HL-60/S4 treated with retinoic acid at 250 ng/mL for 4 days and 3 days (cell line): Measurements from ENCODE around the gene ADORA2A.

Source experiments
- in situ Hi-C: fragments of 300-500 bp; cut with MboI; formaldehyde crosslinking; loops from 2 replicates; pipeline ENCODE4 v1.7.0; 2022; ENCODE audit warnings: low sequenced_read_pairs

Gene ADORA2A

GRCh38 chr22:24416611-24417010 is 10.8 kb upstream of the ADORA2A start:
- in situ Hi-C loops, result loop anchor here (10.0 kb wide), 1 partner anchor 108 kb away; no protein-coding TSS in a partner anchor

- in situ Hi-C loops, result loop anchor here (10.0 kb wide), 1 partner anchor 108 kb away; no protein-coding TSS in a partner anchor
Measured at GRCh38 chr22:24417200-24417599, 10.2 kb upstream of the ADORA2A start.

DNA sequence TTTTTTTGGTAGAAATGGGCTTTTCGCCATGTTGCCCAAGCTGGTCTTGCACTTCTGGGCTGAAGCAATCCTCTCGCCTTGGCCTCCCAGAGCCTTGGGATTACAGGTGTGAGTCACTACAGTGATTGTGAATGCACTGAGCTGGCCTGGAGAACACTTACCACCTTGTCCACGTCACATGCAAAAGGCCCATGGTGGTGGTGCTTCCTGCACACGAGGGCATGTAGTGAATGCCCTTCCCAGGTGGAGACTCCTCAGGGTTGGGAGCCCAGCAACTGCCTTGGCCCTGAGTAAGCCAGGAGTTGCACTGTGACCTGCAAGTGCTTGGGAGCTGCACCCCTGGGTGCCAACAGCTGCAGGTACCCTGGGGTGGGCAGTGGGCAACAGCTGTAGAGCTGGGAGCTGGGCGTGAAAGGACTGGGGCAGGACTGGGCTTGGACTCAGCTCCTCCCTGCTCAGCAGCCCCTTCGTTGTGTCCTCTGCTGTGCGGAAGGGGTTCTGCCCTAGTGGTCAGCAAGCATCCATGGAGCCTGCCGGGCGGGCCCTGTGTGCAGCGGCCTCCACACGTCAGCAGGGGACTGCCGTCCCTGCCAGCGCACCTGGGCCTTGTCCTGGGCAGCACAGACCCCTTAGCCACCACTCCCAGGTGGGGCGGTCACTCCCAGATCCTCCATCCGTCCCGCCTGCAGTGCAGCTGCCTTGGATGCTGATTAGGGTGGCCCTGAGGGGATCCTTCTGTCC is 9.3 kb upstream of the ADORA2A start:
- in situ Hi-C loops, result loop anchor here (10.0 kb wide), 1 partner anchor 107 kb away; no protein-coding TSS in a partner anchor

GRCh38 chr22:24418786-24419474 is 8.5 kb upstream of the ADORA2A start:
- in situ Hi-C loops, result loop anchor here (10.0 kb wide), 1 partner anchor 106 kb away; no protein-coding TSS in a partner anchor

DNA sequence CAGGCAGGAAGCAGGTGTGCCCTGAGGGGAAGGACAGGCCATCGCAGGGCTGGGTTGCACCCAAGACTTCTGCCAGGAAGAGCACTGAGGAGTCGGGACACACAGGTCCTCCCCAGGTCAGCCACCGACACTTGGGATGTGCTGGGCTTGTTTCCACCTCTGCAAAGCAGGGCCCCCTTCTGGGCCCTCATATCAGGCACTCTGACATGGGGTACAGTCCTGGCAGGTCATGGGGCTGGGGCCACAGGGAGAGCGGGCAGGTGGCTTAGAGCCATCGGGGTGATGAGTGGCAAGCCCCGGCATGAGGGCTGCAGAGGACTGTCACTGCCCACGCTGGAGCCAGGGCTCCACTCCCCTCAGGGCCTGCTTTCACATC is 7.9 kb upstream of the ADORA2A start:
- in situ Hi-C loops, result loop anchor here (10.0 kb wide), 1 partner anchor 105 kb away; no protein-coding TSS in a partner anchor

DNA sequence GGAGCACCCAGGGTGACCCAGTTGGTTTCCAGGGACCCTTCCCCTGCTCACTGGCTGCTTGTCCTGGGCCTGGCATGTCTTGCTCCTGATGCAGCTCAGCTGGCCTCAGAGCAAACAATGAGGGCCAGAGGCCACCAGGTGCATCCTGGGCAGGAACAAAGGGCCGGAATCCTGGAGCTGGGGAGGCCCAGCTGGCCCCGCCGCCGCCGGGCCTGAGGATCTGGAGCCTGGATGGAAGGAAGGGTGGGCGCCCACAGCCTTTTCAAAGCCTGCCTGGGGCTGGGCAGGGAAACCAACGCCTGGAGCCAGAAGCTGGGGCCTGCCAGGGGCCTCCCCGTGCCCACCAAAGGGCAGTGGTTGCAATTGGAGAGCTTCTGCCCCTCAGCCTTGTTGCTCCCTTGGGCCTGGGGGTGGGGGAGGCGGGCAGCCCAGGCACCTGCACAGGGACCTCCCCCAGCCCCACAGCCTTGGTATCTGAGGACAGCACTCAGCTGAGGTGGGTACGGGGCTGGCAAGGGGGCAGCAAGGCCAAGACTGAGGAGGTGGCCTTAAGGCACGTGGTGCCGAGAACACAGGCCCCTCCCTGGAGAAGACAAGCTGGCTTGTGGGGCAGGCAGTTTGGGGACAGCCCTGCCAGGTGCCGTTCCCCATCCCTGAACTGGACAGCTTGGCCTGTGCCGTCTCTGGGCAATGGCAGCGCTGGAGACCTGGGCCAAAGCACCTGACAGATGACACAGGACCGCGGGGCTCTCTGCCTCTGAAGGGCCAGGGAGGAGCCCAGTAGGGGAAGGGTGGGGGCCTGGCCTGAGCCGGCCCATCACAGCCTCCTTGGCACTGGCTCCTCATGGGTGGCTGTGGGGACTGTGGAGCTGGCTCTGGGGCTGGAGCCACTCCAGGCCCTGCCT is 7.1 kb upstream of the ADORA2A start:
- in situ Hi-C loops, result no loop called here

GRCh38 chr22:24420977-24421343 is 6.4 kb upstream of the ADORA2A start:
- in situ Hi-C loops, result no loop called here

DNA sequence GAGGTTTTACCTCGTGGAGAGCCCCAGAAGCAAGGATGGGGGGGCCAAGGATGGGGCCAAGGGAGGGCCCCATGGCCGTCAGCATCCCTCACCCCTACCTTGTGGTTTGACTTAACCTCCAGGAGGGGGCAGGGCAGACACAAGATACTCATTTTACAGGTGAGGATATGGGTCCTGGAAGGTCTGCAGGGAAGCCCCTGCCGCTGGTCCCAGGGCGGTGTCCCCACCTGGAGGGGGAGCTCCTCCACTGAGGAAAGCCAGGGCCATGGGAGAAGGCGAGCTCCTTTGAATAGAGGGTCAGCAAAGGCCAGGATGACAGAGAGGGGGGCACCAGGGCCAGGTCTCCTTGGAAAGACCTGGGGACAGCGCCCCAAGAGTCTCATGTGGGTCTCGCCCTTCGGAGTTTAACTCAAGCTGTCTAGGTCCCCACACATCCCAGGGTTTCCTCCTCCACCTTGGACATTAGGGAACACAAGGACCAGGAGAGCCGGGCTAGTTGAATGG is 5.9 kb upstream of the ADORA2A start:
- in situ Hi-C loops, result no loop called here

- in situ Hi-C loops, result no loop called here
Measured at GRCh38 chr22:24422102-24422665, 5.2 kb upstream of the ADORA2A start.

DNA sequence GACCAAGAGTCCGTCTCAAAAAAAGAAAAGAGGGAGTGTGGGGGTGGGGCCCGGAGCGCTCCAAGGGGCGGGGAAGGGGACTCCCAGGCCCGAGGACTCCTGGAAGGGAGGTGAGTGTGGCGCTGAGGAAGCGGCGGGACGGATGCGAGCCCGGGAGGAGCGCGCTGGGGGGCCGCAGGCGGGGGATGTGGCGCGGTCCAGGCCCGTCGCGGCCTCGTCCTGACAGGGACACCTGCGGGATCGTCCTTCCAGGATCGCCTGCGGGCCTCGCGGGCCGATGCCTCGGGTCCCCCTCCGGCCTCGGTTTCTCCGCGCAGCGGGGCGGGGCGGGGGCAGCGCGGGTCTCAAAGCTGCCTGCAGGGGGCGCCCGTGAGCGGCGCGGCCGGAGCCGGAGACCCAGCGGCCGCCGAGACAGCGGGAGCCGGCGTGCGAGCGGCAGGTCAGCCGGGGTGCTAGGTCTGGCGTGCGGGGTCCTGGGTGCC is 3.8 kb upstream of the ADORA2A start:
- in situ Hi-C loops, result no loop called here

GRCh38 chr22:24424001-24424900 is 3.1 kb upstream of the ADORA2A start:
- in situ Hi-C loops, result no loop called here

- in situ Hi-C loops, result no loop called here
Measured at GRCh38 chr22:24424901-24425775, 2.3 kb upstream of the ADORA2A start.

DNA sequence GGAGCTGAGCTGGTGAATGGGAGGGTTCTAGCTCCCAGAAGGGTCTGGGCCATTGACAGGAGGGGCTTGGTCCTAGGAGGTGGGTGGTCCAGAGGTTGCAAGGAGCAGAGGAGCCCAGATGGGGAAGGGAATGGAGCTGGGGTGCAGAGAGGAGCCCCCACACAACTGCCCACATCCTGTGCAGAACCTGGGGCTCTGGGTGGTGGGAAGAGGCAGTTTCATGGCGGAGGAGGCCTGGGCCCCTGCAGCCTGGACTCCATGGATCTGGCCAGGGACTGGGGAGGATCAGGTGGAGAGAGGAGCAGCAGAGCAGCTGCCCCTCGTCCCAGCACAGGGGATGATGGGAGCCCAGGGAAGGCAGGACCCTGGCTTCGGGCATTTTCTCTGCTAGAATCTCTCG is 963 bp upstream of the ADORA2A start:
- in situ Hi-C loops, result no loop called here

DNA sequence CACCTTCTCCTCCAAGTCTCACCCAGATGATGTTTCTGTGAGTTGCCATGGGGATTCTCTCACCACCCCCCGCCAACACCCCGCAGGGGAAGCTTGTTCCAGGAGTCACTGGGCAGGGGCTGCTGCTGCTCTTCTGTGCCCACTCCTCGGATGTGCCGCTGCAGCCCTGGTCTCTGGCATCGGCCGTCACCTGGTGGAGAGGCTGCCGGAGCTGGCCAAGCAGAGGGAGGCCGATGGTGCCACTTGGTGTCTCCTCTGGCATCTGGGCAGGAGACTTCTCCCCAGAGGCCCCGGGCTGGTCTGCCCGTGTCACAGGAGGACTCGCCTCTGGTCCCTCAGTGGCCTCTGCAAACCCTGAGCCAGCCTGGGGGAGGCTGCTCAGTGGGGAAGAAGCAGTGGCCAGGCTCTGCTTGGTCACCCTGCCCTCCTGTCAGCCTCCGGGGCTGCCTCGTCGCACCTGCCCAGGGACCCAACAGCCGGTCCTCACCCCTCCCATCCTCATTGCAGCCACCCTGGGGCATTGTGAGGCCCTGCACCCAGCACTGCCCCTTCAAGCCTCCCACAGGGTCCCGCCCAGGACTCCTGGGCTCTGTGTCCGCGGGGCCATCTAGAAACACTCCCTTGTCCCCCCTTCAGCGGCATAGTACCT is 424 bp upstream of the ADORA2A start:
- in situ Hi-C loops, result no loop called here

DNA sequence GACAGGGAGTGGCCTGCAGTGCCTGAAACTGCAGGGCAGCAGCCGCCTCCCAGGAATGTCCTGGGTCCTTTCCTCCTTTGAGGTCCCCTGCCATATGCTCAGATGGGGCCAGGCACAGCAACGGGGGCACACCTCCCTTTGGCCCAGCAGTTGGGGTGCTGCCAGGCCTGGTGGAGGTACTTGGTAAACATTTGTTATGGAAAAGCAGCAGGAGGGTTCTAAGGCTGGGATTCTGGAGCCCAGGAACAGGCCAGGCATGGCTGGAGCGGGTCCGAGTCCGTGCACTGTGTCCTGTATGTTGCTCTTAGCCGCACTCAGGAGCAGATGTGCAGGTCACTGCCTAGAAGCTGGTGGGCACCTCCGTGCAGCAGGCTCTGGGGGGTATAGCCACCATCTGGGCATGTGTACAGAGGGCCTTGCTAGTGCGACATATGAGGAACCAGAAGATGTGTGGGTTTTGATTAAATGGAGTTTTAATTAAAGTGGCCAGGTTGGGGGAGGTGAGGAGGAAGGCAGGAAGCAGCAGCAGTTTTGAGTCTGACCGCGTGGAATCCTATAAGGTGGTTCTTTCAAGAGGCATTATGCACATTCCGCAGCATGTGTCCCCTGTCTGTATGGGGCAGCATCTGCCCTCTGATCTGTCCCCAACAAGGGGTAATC is 1.5 kb downstream of the ADORA2A start:
- in situ Hi-C loops, result no loop called here

- in situ Hi-C loops, result no loop called here
Measured at GRCh38 chr22:24429411-24430365, 2.3 kb downstream of the ADORA2A start.
